ENCODE measurements around the gene SERINC4.
"Not testable (repeated sequence)": the region's sequence is repeated elsewhere in the genome, so short reads cannot be mapped to it uniquely, and the experiment has no call there.

SERINC4 gene

GRCh38 chr15:43762824-43763223 is 37.2 kb downstream of the SERINC4 start:
- Histone ChIP-seq H3K27ac (no peak overlapping the region), H4K20me1 (peaks cover 47 to 100% (median 89%) of the 10 kb centered on the region in 11 experiments; a peak in 21 of 22 replicates), H3K9me3 (replicated peaks in 1 of 11) (no peaks in the 10 kb centered on the region), H3K4me2 (no peak overlapping the region), H3K36me3 (peaks cover 99 to 100% (median 100%) of the 10 kb centered on the region in 11 experiments), H3K4me1 (no peaks in the 10 kb centered on the region), H3K4me3 (no peak overlapping the region), H3K27me3 (no peaks in the 10 kb centered on the region), H3K9ac (no peak overlapping the region)
- no peak for TF ChIP-seq Cebpa-rat (IDR thresholded peaks at IDR 0.05)

GRCh38 chr15:43751885-43752284 is 48.1 kb downstream of the SERINC4 start:
- Histone ChIP-seq H3K36me3 (peaks cover 59 to 83% (median 77%) of the 10 kb centered on the region in 11 experiments), H3K9ac (peak overlapping the region in 1 of 11 experiments; percentile 26; a peak in 1 of 22 replicates), H3K9me3 (replicated peaks in 1 of 11) (no peaks in the 10 kb centered on the region), H3K4me2 (peak overlapping the region in 3 of 11 experiments; percentile 88 to 96 (median 92); a peak in 2 of 22 replicates), H3K4me3 (no peak overlapping the region), H3K27ac (no peak overlapping the region), H3K4me1 (peaks cover 28 to 55% (median 41%) of the 10 kb centered on the region in 10 experiments), H3K27me3 (no peaks in the 10 kb centered on the region), H4K20me1 (peaks cover 98 to 100% (median 99%) of the 10 kb centered on the region in 11 experiments; a peak in 21 of 22 replicates)
- no peak for TF ChIP-seq Cebpa-rat (IDR thresholded peaks at IDR 0.05)

DNA sequence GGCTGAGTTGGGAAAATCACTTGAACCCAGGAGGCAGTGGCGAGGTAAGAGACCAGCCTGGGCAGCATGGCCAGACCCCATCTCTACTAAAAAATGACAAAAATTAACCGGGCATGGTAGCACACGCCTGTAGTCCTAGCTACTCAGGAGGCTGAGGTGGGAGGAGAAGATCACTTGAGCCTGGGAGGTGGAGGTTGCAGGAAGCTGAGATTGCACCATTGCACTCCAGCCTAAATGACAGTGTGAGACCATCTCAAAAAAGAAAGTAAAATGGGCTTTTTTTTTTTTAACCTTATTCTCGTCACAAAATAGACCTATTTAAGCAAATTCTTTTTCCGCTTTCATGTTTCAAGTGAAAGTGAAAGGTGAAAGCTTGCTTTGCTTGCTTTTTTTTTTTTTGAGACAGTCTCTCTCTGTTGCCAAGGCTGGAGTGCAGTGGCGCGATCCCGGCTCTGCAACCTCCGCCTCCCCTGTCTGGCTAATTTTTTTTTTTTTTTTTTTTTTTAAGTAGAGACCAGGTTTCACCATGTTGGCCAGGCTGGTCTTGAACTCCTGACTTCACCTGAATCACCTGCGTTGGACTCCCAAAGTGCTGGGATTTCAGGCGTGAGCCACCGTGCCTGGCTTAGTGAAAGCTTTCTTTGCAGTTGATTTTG is 50.2 kb downstream of the SERINC4 start:
- H4K20me1 ChIP-seq: peaks cover 78 to 83% (median 80%) of the 10 kb centered on the region in 11 experiments; a peak in 21 of 22 replicates
- H3K4me3 ChIP-seq: peak overlapping the region in 9 of 10 experiments; percentile 38 to 95 (median 88); a peak in 19 of 20 replicates
- peaks cover 39 to 62% (median 57%) of the 10 kb centered on the region in 11 experiments for H3K36me3 ChIP-seq
- peak in 2 of 11 experiments; percentile 62 to 69; a peak in 3 of 22 replicates for TF ChIP-seq Cebpa-rat (IDR thresholded peaks at IDR 0.05)
- H3K4me2 ChIP-seq: peak overlapping the region; percentile 82 to 96 (median 88)
- H3K9me3 ChIP-seq (replicated peaks in 1 of 11): no peaks in the 10 kb centered on the region
- no peaks in the 10 kb centered on the region for H3K27me3 ChIP-seq
- peaks cover 34 to 64% (median 46%) of the 10 kb centered on the region in 10 experiments for H3K4me1 ChIP-seq
- H3K27ac ChIP-seq: peak overlapping the region in 8 of 11 experiments; percentile 18 to 60 (median 45); a peak in 14 of 22 replicates
- peak overlapping the region; percentile 33 to 98 (median 58); a peak in 19 of 22 replicates for H3K9ac ChIP-seq

DNA sequence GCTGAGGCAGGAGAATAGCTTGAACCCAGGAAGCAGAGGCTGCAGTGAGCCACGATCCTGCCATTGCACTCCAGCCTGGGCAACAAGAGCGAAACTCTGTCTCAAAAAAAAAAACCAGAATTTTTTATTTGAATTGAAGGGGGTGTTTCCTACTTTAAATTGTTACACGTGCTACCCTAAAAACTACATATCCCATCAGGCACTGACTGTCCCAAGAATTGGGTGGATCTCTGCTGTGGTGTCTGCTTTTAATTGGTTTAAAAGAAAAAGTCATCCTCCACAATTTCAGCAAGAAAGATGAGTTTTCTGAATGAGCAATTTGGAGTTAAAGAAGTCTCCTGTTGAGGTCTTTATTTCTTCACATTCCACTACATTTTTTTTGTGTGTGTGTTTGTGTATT is 51.6 kb downstream of the SERINC4 start:
- peak overlapping the region; percentile 82 to 95 (median 88); a peak in 19 of 20 replicates for H3K4me3 ChIP-seq
- peaks cover 64 to 69% (median 65%) of the 10 kb centered on the region in 11 experiments; a peak in 21 of 22 replicates for H4K20me1 ChIP-seq
- H3K4me2 ChIP-seq: peak overlapping the region; percentile 82 to 96 (median 88)
- H3K36me3 ChIP-seq: peaks cover 24 to 48% (median 42%) of the 10 kb centered on the region in 11 experiments
- H3K9ac ChIP-seq: peak overlapping the region in 9 of 11 experiments; percentile 95 to 98 (median 97); a peak in 16 of 22 replicates
- H3K27me3 ChIP-seq: no peaks in the 10 kb centered on the region
- H3K4me1 ChIP-seq: peaks cover 38 to 70% (median 48%) of the 10 kb centered on the region in 10 experiments
- no peaks in the 10 kb centered on the region for H3K9me3 ChIP-seq (replicated peaks in 1 of 11)
- no peak for TF ChIP-seq Cebpa-rat (IDR thresholded peaks at IDR 0.05)
- H3K27ac ChIP-seq: peak overlapping the region in 1 of 11 experiments; percentile 97; a peak in 2 of 22 replicates

- Histone ChIP-seq H4K20me1 (peaks cover 49 to 54% (median 50%) of the 10 kb centered on the region in 11 experiments; a peak in 21 of 22 replicates), H3K27ac (peak overlapping the region; percentile 93 to 99 (median 96)), H3K36me3 (peaks cover 9 to 33% (median 27%) of the 10 kb centered on the region in 11 experiments), H3K9ac (peak overlapping the region; percentile 95 to 98 (median 97)), H3K4me1 (peaks cover 38 to 63% (median 48%) of the 10 kb centered on the region in 10 experiments), H3K4me3 (peak overlapping the region; percentile 82 to 95 (median 88)), H3K4me2 (peak overlapping the region; percentile 82 to 96 (median 88))
- not testable (repeated sequence) for H3K27me3 ChIP-seq; H3K9me3 ChIP-seq (replicated peaks in 1 of 11)
Measured at GRCh38 chr15:43746903-43747309, 53.1 kb downstream of the SERINC4 start.

DNA sequence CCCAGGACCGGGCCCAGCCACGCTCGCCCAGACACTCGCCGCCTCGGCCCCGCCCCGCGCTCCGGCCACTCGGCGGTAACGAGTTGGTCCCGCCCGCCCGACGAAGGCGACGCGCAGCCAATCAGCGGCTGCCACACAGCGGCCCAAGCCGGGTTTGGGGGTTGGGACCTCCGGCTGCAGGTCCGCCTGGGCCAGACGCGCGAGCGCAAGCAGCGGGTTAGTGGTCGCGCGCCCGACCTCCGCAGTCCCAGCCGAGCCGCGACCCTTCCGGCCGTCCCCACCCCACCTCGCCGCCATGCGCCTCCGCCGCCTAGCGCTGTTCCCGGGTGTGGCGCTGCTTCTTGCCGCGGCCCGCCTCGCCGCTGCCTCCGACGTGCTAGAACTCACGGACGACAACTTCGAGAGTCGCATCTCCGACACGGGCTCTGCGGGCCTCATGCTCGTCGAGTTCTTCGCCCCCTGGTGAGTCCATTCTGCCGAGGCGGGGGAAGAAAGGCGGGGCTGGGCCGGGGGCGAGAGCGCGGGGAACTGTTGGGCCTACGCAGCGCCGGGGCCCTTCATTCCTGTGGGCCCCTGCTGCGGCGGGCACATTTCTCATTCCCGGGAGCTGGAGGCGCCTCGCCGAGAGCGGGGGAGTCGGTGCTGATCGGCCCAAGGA is 53.6 kb downstream of the SERINC4 start, which contains the start of gene PDIA3:
PDIA3 (plus strand) TSS at position 194 of the 658 bp plus-strand sequence; CDS start at position 296, 102 bp downstream.
- H3K4me1 ChIP-seq: peaks cover 38 to 58% (median 46%) of the 10 kb centered on the region in 10 experiments
- not testable (repeated sequence) for H3K27me3 ChIP-seq

More for the DNA sequence above, 53.6 kb downstream of the SERINC4 start, which contains the start of gene PDIA3:
- peaks cover 4 to 28% (median 22%) of the 10 kb centered on the region in 11 experiments for H3K36me3 ChIP-seq
- peak within 1 kb of the TSS; percentile 83 to 96 (median 89) for H3K4me2 ChIP-seq
- H4K20me1 ChIP-seq: peaks cover 44 to 49% (median 45%) of the 10 kb centered on the region in 11 experiments; a peak in 21 of 22 replicates
- peak within 1 kb of the TSS; percentile 93 to 99 (median 96) for H3K27ac ChIP-seq
- peak within 1 kb of the TSS; percentile 82 to 95 (median 88) for H3K4me3 ChIP-seq
- peak within 1 kb of the TSS; percentile 95 to 98 (median 97) for H3K9ac ChIP-seq
- H3K9me3 ChIP-seq (replicated peaks in 1 of 11): not testable (repeated sequence)
